IPS-18c (cell line): ENCODE results near the gene PCCA.

Experiments
- H3K4me3 ChIP-seq: 2 replicates; pipeline ENCODE4 v1.7.0; 2013; ENCODE audit warnings: low read depth, mild to moderate bottlenecking, low read length, moderate library complexity; ENCODE audit not compliant: insufficient read depth
- H3K9me3 ChIP-seq: one replicate; pipeline ENCODE4 v1.6.1; 2013; ENCODE audit warnings: mild to moderate bottlenecking, low read length, moderate library complexity; ENCODE audit not compliant: control insufficient read depth, insufficient read depth

PCCA gene

DNA sequence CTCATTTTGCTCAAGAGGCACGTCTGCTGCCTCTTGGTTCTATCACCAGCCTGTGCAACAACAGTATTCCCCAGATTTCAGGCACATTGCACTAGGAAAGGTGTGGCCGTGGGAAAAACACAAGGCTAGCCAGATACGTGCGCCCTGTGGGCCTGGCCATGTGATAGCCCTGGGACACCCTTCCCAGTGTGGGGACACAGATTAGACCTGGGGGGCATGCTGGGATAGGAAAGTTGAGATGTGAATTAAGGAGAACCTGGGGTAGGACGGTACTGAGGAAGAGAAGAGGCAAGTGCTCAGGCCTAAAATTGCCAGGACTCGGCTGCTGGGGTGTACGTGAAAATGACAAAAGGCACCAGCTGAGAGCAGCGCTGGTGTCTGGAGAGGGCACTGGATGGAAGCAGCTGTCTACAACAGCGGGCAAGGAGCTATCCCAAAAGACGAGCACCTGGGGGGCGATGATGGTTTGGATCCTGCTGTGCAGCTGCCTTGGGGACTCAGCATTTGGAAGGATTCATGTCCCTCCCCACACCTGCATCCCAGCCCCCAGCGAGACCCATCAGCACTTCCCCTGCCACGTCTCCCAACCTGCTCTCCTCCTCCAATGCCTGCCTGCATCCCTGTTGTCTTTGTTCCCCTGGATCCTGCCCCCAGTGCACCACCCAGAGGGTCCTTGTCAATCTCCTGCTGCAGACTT, 445.4 kb downstream of the PCCA start:
- Histone ChIP-seq H3K4me3 (no peak overlapping the region), H3K9me3 (no peaks in the 10 kb centered on the region)

- no peak overlapping the region for H3K4me3 ChIP-seq
- no peaks in the 10 kb centered on the region for H3K9me3 ChIP-seq
Measured at GRCh38 chr13:100534911-100535310, 446.0 kb downstream of the PCCA start.

DNA sequence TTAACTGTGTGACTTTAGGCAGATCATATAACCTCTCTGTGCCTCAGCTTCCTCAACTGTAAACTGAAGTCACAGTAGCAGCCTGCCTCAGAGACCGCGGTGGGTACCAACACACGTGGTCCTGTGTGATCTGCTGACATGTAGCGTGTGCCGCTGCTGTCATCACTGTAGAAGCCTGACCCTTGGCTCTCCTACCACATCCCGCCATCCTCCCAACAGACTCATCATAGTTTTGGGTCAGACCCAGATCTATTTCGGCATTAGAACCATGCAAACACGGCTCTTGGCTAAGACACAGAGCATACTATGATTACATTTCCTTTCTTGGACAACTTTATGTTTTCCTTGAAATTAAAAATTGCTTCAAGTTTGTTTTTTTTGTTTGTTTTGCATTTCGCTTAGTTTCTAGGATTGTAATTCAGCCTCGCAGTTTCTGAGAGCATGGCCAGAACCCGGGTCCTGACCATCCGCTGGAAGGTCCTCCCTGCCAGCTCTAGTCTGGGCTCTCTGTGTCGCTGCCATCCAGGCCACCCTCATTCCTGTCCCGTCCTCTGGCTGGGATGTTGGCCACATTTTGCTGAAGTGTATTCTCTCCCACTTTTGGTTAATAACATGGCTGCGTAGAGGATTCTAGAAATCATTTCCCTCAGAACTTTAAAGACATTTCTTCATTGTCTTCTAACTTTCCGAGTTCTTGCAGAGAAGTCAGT, 446.7 kb downstream of the PCCA start:
- Histone ChIP-seq H3K4me3 (no peak overlapping the region), H3K9me3 (no peaks in the 10 kb centered on the region)

GRCh38 chr13:100536643-100537180, 447.8 kb downstream of the PCCA start:
- no peaks in the 10 kb centered on the region for H3K9me3 ChIP-seq
- no peak overlapping the region for H3K4me3 ChIP-seq

DNA sequence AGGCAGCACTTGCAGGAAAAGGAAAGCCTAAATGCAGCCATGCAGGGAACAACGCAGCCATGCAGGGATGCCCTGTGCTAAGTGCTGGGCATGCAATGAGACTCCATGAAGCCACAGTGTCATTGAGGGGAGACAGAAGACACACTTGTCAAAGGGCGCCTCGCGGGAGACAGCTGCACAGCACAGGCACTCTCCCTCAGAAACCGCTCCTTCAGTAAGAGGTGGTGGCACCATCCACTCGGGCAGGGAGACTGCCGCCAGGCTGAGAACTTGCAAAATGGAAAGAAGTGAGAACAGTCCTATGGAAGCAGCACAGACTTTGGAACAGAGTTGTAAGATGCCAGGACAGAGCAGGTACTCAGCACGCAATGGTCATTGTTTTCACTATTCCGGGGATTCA, 448.6 kb downstream of the PCCA start:
- no peaks in the 10 kb centered on the region for H3K9me3 ChIP-seq
- no peak overlapping the region for H3K4me3 ChIP-seq

GRCh38 chr13:100537951-100538462, 449.1 kb downstream of the PCCA start:
- no peak overlapping the region for H3K4me3 ChIP-seq
- H3K9me3 ChIP-seq, result no peaks in the 10 kb centered on the region

- no peak overlapping the region for H3K4me3 ChIP-seq
- no peaks in the 10 kb centered on the region for H3K9me3 ChIP-seq
Measured at GRCh38 chr13:100540621-100541020, 451.7 kb downstream of the PCCA start.

- Histone ChIP-seq H3K4me3 (no peak overlapping the region), H3K9me3 (no peaks in the 10 kb centered on the region)
Measured at GRCh38 chr13:100541897-100542825, 453.3 kb downstream of the PCCA start.

GRCh38 chr13:100542826-100543156, 453.9 kb downstream of the PCCA start:
- Histone ChIP-seq H3K9me3 (no peaks in the 10 kb centered on the region), H3K4me3 (no peak overlapping the region)

DNA sequence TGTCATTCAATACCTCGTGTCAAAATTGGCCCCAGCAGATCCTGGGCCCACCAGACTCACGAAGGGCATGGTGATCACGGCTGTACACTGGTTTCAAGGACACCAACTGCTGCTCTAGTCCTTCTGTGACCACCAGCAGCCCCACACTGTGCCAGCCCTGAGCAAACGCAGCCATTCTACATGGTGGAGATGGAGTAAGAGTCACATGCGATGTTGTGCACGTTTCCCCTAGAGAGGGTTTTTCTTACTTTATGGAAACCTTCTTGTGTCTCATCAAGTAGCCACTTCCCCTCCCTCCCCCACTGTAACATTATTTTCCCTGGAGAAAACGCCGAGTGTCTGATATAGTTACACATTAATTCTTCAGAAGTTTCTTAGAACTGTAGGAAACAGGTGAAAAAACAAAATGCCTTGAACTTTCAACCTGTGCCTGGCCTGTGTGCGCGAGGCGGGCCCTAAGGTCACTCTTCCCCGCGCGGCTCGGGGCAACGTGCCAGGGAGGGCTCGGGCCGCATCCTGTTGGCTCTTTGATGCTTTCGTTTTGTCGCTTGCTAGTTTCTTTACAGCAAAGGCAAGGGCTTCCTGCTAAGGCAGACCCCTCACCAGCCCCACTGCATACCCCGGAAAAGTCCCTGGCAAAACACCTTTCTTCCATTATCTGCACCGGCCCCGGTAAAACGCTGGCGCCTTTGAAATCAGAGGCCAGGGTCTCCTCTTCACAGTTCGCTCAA, 455.1 kb downstream of the PCCA start:
- Histone ChIP-seq H3K4me3 (no peak overlapping the region), H3K9me3 (no peaks in the 10 kb centered on the region)

- H3K4me3 ChIP-seq, result no peak overlapping the region
- no peaks in the 10 kb centered on the region for H3K9me3 ChIP-seq
Measured at GRCh38 chr13:100544866-100545683, 456.2 kb downstream of the PCCA start.

DNA sequence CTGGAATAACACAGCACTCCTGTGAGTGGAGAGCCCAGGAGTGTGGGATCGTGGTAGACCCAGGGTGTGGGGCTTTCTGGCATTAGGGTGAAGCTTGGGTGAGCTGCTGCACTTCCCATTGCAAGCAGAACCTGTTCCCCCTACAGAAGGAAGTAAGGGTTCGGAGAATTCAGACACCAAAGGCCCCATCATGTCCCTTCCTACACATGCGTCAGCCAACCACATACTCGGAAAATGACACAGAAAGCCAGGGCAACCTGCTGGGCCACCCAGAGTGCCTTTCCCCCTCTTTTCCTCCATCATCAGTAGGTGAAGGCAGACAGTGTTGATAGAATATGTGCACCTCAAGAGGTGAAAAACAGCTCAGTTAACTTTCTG, 456.8 kb downstream of the PCCA start:
- H3K9me3 ChIP-seq, result no peaks in the 10 kb centered on the region
- no peak overlapping the region for H3K4me3 ChIP-seq

DNA sequence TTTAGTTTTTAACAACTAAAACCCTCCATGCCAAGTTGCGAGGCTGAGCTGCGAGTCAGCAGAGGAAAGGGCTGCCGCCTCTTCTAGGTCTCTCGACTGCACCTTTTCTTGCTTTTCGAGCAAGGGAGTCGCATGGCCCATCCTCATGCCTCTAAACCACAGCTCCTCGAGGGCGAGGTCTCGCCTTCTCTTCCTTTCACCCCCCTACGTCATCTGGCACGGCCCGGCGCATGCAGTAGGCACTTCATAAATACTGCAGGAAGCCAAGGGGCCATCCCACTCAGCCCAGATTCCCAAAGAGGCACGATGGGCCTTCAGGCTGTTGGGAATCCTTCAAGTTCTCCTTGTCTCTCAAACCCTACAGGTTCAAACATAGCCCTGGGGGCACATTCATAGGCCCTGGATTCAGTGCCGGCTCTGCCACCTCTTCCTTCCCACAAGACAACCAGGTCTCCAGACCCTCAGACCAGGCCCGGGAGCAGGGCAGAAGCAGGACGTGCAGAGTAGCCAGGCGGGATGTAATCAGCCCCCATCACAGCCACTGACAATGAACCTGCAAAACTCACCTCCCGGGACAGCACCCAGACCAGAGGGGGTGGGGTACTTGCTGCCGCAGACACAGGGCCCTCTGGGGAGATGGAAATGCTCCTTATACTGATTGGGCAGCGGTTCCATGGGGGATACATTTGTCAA, 458.0 kb downstream of the PCCA start:
- no peaks in the 10 kb centered on the region for H3K9me3 ChIP-seq
- H3K4me3 ChIP-seq, result no peak overlapping the region

- H3K9me3 ChIP-seq, result no peaks in the 10 kb centered on the region
- no peak overlapping the region for H3K4me3 ChIP-seq
Measured at GRCh38 chr13:100547791-100548201, 458.9 kb downstream of the PCCA start.

DNA sequence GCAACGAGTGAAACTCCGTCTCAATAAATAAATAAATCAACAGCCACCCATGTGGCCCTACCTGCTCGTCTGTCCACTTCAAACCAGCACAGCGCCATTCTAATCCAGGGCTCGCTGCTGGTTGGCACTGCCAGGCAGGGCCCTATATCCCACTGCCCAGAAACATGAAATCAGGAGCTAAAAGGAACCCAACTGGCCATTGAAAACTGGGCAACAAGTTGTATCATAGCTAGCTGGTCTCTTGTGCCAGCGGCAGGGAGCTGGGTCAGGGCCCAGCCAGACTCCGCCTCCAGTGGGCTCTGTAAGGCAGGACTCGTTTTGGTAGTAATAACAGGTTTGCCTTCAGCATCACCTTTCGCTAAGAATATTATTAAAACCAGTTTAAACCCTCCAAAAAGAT, 460.4 kb downstream of the PCCA start:
- H3K4me3 ChIP-seq, result no peak overlapping the region

DNA sequence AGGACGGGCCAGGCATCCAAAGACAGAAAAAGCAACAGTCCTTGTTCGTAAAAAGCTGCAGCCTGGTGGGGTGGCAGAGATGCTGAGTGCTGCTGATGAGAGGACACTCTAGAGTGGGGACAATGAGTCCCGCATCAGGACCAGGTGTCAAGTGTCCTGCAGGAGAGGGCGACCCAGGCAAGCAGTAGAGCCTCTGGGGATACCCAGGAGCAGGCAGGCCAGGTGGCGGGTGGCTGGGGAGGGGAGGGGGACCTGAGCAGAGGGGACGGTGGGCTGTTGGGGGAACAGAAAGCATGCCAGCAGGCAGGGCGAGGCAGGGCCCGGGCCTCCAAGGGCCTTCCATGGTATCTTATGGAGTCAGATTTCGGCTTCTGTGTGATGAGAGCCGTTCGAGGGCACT, 463.9 kb downstream of the PCCA start:
- Histone ChIP-seq H3K9me3 (no peaks in the 10 kb centered on the region), H3K4me3 (no peak overlapping the region)

More for the DNA sequence above, 460.4 kb downstream of the PCCA start:
- no peaks in the 10 kb centered on the region for H3K9me3 ChIP-seq
